ENCODE data around the gene OXLD1.
A peak's percentile ranks its signal among the peaks of the same experiment; 100 is the strongest.

OXLD1 gene

GRCh38 chr17:81701288-81702071 lies 35.1 kb upstream of the OXLD1 start:
- no peak for FAIRE-seq

- no peak for FAIRE-seq
These were observed 34.2 kb upstream of the OXLD1 start for GRCh38 chr17:81700353-81701287.

- no peak for FAIRE-seq
These were observed 31.0 kb upstream of the OXLD1 start for GRCh38 chr17:81697261-81698044.

- no peak for FAIRE-seq
These were observed 30.0 kb upstream of the OXLD1 start for GRCh38 chr17:81696218-81696941.

GRCh38 chr17:81695801-81696200 lies 29.4 kb upstream of the OXLD1 start:
- no peak for FAIRE-seq

GRCh38 chr17:81695211-81695610 lies 28.8 kb upstream of the OXLD1 start:
- FAIRE-seq, result no peak

GRCh38 chr17:81694810-81695209 lies 28.4 kb upstream of the OXLD1 start:
- no peak for FAIRE-seq

GRCh38 chr17:81693509-81694210 lies 27.3 kb upstream of the OXLD1 start:
- FAIRE-seq, result no peak

GRCh38 chr17:81691608-81692007 lies 25.2 kb upstream of the OXLD1 start:
- no peak for FAIRE-seq

GRCh38 chr17:81691196-81691595 lies 24.8 kb upstream of the OXLD1 start:
- FAIRE-seq, result no peak

- no peak for FAIRE-seq
These were observed 24.1 kb upstream of the OXLD1 start for GRCh38 chr17:81690549-81690948.

GRCh38 chr17:81690066-81690465 lies 23.7 kb upstream of the OXLD1 start:
- FAIRE-seq, result no peak

- FAIRE-seq, result no peak
These were observed 22.2 kb upstream of the OXLD1 start for GRCh38 chr17:81688616-81689015.

GRCh38 chr17:81687770-81688541 lies 21.6 kb upstream of the OXLD1 start:
- FAIRE-seq, result no peak

- no peak for FAIRE-seq
These were observed 20.2 kb upstream of the OXLD1 start for GRCh38 chr17:81686614-81687013.

- FAIRE-seq, result no peak
These were observed 18.7 kb upstream of the OXLD1 start for GRCh38 chr17:81685108-81685507.

GRCh38 chr17:81684442-81684911 lies 18.1 kb upstream of the OXLD1 start:
- no peak for FAIRE-seq

- peak; percentile 91 for FAIRE-seq
These were observed 17.4 kb upstream of the OXLD1 start, which contains the start of the genes ARL16 and HGS for GRCh38 chr17:81683584-81684441. TSS of gene ARL16 (minus strand) at chr17:81683797. CDS start at chr17:81683753, 44 bp downstream. TSS of gene HGS (plus strand) at chr17:81684011. CDS start at chr17:81684067, 56 bp downstream.

- no peak for FAIRE-seq
These were observed 16.8 kb upstream of the OXLD1 start for GRCh38 chr17:81683208-81683583.
